Loucy (cell line): ENCODE results near the gene CR1.

ENCODE experiments used
- CTCF ChIP-seq: fragments of 200-600 bp; sonication (generic); conservative IDR thresholded peaks from 2 replicates; pipeline ENCODE4 v1.5.1; 2014; ENCODE audit warnings: mild to moderate bottlenecking, antibody characterized with exemption, low read length
- EZH2phosphoT487 ChIP-seq: fragments of 200-600 bp; IDR thresholded peaks from 2 replicates; pipeline ENCODE4 v1.6.1; 2018; ENCODE audit warnings: antibody characterized with exemption, mild to moderate bottlenecking, moderate library complexity, borderline replicate concordance

GRCh38 chr1:207493212-207493611 lies 2.7 kb upstream of the CR1 start:
- TF ChIP-seq CTCF, result no peak
- no peak for TF ChIP-seq EZH2phosphoT487
